ENCODE measurements around the gene TNFRSF8. TPM values are rescaled to one million over a fixed set of nuclear protein-coding genes. Genes with fewer than 3 reads are reported as not detected.

TNFRSF8 gene
- polyA plus RNA-seq, 1 experiment: 0.22 TPM

DNA sequence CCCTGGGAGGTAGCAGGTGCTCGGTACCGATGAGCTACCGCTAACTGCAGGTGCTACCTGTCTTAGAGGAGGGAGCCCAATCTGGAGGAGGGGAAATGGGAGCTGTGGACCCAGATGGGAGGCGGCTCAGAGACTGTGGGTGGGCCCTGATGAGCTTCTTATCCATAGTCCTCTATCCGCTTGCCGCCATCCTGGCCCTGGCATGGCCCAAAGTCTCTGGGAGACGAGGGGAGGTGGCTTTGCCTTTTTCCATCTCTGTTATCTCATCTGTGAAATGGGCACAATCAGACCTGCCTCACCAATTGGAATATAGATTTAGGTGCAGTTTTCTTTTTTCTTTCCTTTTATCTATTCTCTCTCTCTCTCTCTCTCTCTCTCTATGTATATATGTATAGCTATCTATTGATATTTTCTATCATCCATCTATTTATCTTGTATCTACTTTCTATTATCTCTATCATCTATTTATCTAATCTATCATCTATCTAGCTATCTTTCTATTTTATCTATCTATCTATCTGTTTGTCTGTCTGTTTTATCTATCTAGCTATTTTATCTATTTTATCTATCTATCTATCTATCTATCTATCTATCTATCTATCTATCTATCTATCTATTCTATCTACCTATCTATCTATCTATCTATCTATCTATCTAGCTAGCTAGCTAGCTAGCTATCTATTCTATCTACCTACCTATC is 120.1 kb downstream of the TNFRSF8 start:
- Histone ChIP-seq H3K27ac (ENCODE audit: low read depth, low read length) (no peak overlapping the region), H3K9me3 (ENCODE audit: control insufficient read depth, insufficient read depth, low read length) (no peaks in the 10 kb centered on the region; the same call in 1 of the 2 replicates), H3K4me3 (ENCODE audit: low read depth, low read length) (no peak overlapping the region), H3K27me3 (ENCODE audit: control insufficient read depth, insufficient read depth, low read length) (no peaks in the 10 kb centered on the region)
- CTCF ChIA-PET: interaction anchor here (0.8 to 5.9 kb wide), 7 partner anchors 18 to 149 kb away, joined by 3 to 59 read pairs (median 3); no protein-coding TSS in a partner anchor
- no peak for DNase-seq (ENCODE audit: low read depth, low spot score)
- POLR2A ChIA-PET: interaction anchor here (1.1 to 1.5 kb wide), 2 partner anchors 58 to 275 kb away, joined by 3 to 5 read pairs; no protein-coding TSS in a partner anchor
- no peak for TF ChIP-seq CTCF (IDR thresholded peaks at IDR 0.05; ENCODE audit: low read depth, low read length)

- Histone ChIP-seq H3K4me3 (ENCODE audit: low read depth, low read length) (no peak overlapping the region), H3K9me3 (ENCODE audit: control insufficient read depth, insufficient read depth, low read length) (no peaks in the 10 kb centered on the region; the same call in 1 of the 2 replicates), H3K27me3 (ENCODE audit: control insufficient read depth, insufficient read depth, low read length) (no peaks in the 10 kb centered on the region), H3K27ac (ENCODE audit: low read depth, low read length) (peak overlapping the region; percentile 92)
- peak; percentile 44 for TF ChIP-seq CTCF (IDR thresholded peaks at IDR 0.05; ENCODE audit: low read depth, low read length)
- peak; percentile 66 for DNase-seq (ENCODE audit: low read depth, low spot score)
- ChIA-PET CTCF (interaction anchor here (1.2 to 5.9 kb wide), 3 partner anchors 28 to 59 kb away, joined by 3 to 59 read pairs (median 4); no protein-coding TSS in a partner anchor), POLR2A (interaction anchor here (0.7 to 1.5 kb wide), 2 partner anchors 57 to 276 kb away, joined by 4 to 5 read pairs; no protein-coding TSS in a partner anchor)
Measured at GRCh38 chr1:12184008-12184681, 121.0 kb downstream of the TNFRSF8 start.

- no peak for DNase-seq (ENCODE audit: low read depth, low spot score)
- no peak for TF ChIP-seq CTCF (IDR thresholded peaks at IDR 0.05; ENCODE audit: low read depth, low read length)
- Histone ChIP-seq H3K9me3 (ENCODE audit: control insufficient read depth, insufficient read depth, low read length) (no peaks in the 10 kb centered on the region; the same call in 1 of the 2 replicates), H3K27me3 (ENCODE audit: control insufficient read depth, insufficient read depth, low read length) (no peaks in the 10 kb centered on the region), H3K4me3 (ENCODE audit: low read depth, low read length) (no peak overlapping the region), H3K27ac (ENCODE audit: low read depth, low read length) (peak overlapping the region; percentile 2)
- CTCF ChIA-PET: interaction anchor here (1.2 to 5.9 kb wide), 2 partner anchors 29 to 60 kb away, joined by 3 to 59 read pairs; no protein-coding TSS in a partner anchor
- POLR2A ChIA-PET: interaction anchor here (1.4 kb wide), 1 partner anchor 17 kb away, joined by 3 read pairs; no protein-coding TSS in a partner anchor
Measured at GRCh38 chr1:12185036-12185917, 122.2 kb downstream of the TNFRSF8 start.

DNA sequence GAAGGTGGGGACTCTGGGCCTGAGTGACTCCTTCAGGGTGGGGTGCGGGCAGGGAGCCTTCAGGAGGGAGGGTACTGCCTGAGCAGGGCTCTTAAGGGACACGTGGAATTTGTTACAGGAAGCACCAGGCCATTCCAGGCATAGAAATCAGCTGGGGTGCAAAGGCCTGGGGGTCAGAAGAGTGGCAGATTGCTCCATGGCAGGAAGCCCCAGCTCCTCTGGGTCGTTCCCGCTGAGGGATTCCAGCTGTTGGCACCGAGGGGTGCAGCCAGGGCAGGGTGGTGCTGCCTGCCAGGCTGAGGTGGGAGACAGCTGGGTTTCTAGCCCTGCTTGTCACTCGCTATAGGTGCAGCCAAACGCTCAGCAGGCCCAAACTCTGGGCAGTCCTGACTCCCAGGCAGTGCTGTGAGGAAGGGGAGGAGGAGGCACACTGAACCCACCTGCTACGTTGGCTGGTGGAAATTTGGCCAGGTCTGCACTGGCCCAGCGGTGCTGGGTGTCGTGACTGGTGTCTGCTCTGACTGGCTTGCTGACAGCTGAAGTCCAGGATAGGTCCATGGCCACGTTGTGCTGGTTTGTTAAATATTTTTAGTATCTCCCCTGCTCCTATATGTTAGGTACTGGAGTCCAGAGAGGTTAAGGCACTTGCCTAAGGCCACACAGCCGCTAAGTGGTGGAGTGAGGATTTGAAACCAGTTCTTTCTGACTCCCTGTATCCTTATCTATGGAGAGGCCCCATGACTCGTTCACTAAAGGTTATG is 123.0 kb downstream of the TNFRSF8 start:
- no peak for DNase-seq (ENCODE audit: low read depth, low spot score)
- Histone ChIP-seq H3K27ac (ENCODE audit: low read depth, low read length) (peak overlapping the region; percentile 31), H3K27me3 (ENCODE audit: control insufficient read depth, insufficient read depth, low read length) (no peaks in the 10 kb centered on the region), H3K4me3 (ENCODE audit: low read depth, low read length) (no peak overlapping the region), H3K9me3 (ENCODE audit: control insufficient read depth, insufficient read depth, low read length) (no peaks in the 10 kb centered on the region; the same call in 1 of the 2 replicates)
- ChIA-PET POLR2A (interaction anchor here (1.4 kb wide), 1 partner anchor 17 kb away, joined by 3 read pairs; no protein-coding TSS in a partner anchor), CTCF (interaction anchor here (5.9 kb wide), 1 partner anchor 61 kb away, joined by 59 read pairs; no protein-coding TSS in a partner anchor)
- TF ChIP-seq CTCF (IDR thresholded peaks at IDR 0.05; ENCODE audit: low read depth, low read length): no peak
